K562 (cell line): ENCODE measurements around the gene CAMK2G. TPM values are rescaled to one million over a fixed set of nuclear protein-coding genes. Genes with fewer than 3 reads are reported as not detected.

Source experiments
- ARHGAP35 ChIP-seq: fragments of 450-650 bp; IDR thresholded peaks from 2 replicates; pipeline ENCODE4 v1.6.1; 2018; ENCODE audit not compliant: partially characterized antibody
- CREM ChIP-seq: IDR thresholded peaks from 2 replicates; pipeline ENCODE4 v1.6.1; 2014; ENCODE audit warnings: antibody characterized with exemption, low read depth
- CTBP1 ChIP-seq: fragments of 450-650 bp; IDR thresholded peaks from 2 replicates; pipeline ENCODE4 v1.6.1; 2016; ENCODE audit warnings: borderline replicate concordance
- ETV5 ChIP-seq: sonication (generic); formaldehyde crosslinking; IDR thresholded peaks from 2 replicates; pipeline ENCODE4 v1.4.0; 2020; ENCODE audit warnings: low read depth, mild to moderate bottlenecking, missing genetic modification reagents
- MTA1 ChIP-seq: fragments of 450-650 bp; IDR thresholded peaks from 2 replicates; pipeline ENCODE4 v1.6.1; 2017; ENCODE audit warnings: borderline replicate concordance
- NCOA1 ChIP-seq: fragments of 450-650 bp; IDR thresholded peaks from 2 replicates; pipeline ENCODE4 v1.6.1; 2016; ENCODE audit warnings: low read depth
- PTBP1 ChIP-seq: fragments of 200-400 bp; formaldehyde crosslinking; IDR thresholded peaks from 2 replicates; pipeline ENCODE4 v1.6.1; 2017; ENCODE audit warnings: low read depth, low read length
- SAFB2 ChIP-seq: fragments of 200-400 bp; formaldehyde crosslinking; IDR thresholded peaks from 2 replicates; pipeline ENCODE4 v1.6.1; 2018; ENCODE audit warnings: borderline replicate concordance, low read length, low read depth, moderate library complexity; ENCODE audit not compliant: severe bottlenecking
- SMARCC2 ChIP-seq: fragments of 450-650 bp; IDR thresholded peaks from 2 replicates; pipeline ENCODE4 v1.6.1; 2017; ENCODE audit warnings: antibody characterized with exemption, moderate library complexity, mild to moderate bottlenecking, low read depth
- ZNF280A ChIP-seq: fragments of 450-650 bp; IDR thresholded peaks from 2 replicates; pipeline ENCODE4 v1.6.1; 2018; ENCODE audit warnings: mild to moderate bottlenecking, low read depth; ENCODE audit not compliant: partially characterized antibody
- ZNF318 ChIP-seq, 2 experiments: fragments of 450-650 bp; IDR thresholded peaks; 2 replicates each; pipeline ENCODE4 v1.6.1; 2016; ENCODE audit warnings: mild to moderate bottlenecking in 2 of 2, borderline replicate concordance in 1 of 2, low read depth in 1 of 2, moderate library complexity in 1 of 2
- polyA plus RNA-seq, 8 experiments: library from polyadenylated mRNA; depleted of rRNA in 4 of 8; stranded (reverse) in 5 of 8; unstranded in 3 of 8; fragments of >200 nt; fragmentation: Nextera tagmentation in 2 of 8; fragmentation: Illumina TruSeq in 1 of 8; extraction: Ambion mirVana in 2 of 8; extraction: Trizol in 1 of 8; gene quantifications; 2 replicates each; pipeline versions ENCODE4 v1.2.1 to v1.2.3, GENCODE V29; 2011 to 2014; ENCODE audit warnings: inconsistent platforms in 1 of 8, missing spikeins in 1 of 8
- total RNA-seq, 7 experiments: library from RNA; depleted of rRNA in 6 of 7; stranded (reverse); fragments of >200 nt in 6 of 7; fragmentation: Illumina TruSeq in 2 of 7; extraction: Trizol in 2 of 7; gene quantifications; 2 replicates each; pipeline versions ENCODE4 v1.2.1 to v1.2.3, GENCODE V29; 2011 to 2021; ENCODE audit warnings: low replicate concordance in 1 of 7

Gene CAMK2G
- total and polyA plus RNA-seq, 9 of the 15 experiments (the other 6 are each of a cell fraction or from before 2014, with no cell fraction given): 9.0 to 37.9 (median 32.6) TPM

DNA sequence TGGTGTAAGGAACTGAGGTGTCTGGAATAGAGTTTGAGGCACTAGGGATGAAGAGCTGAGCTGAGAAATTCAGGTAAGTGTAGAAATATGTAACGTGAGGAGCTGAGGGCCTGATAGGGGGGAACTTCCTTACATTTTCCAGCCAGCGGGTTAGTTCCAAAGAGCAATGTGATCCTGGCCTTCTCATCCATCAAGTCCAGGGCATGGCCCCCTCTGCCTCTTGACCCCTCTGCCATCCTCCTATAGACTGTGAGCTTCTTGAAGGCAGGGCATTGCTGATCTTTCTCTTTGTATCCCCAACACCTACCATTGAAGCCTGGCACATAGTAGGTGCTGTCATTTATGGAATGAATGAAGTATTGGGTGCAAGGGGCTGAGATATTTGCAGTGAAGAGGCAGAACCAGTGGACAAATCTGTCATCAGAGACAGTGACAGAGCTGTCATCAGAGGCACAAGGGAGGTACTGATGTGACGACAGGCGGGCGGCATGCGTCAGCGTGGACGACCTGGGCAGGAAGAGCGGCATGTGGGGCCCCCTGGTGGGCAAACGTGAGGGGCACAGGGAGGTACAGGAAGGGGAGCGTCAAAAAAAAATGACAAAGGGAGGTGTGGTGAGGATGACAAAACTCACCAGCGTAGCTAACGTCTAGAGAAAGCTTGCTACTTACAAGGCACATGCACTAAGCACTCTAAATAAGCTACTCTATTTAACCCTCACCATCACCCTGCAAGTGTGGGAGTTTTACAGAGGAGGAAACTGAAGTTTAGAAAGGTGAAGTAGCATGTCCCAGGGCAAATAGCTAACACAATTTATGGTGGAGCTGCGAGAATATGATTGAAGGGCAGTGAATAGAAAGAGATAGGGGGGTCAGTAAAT, 5.2 kb upstream of the CAMK2G start (continued):
- TF ChIP-seq SMARCC2: no peak
- no peak for TF ChIP-seq PTBP1
- peak; percentile 92 for TF ChIP-seq NCOA1
- peak; percentile 36; the same call in 1 of the 2 replicates for TF ChIP-seq MTA1
- TF ChIP-seq CREM: peak; percentile 99
- peak; percentile 10 for TF ChIP-seq ARHGAP35
- peak; percentile 71; the same call in 1 of the 2 replicates for TF ChIP-seq ETV5 (CRISPR knock-in tag)
- no peak for TF ChIP-seq ZNF318 (IDR thresholded peaks at IDR 0.05; ENCODE audit: borderline replicate concordance in 1 of 2, low read depth in 1 of 2)
- TF ChIP-seq ZNF280A: no peak
- TF ChIP-seq CTBP1: peak; percentile 98
- no peak for TF ChIP-seq SAFB2
